HEK293T (cell line): ENCODE results near the gene PLCH2.

ENCODE experiments used
- BHLHE40 ChIP-seq: fragments of 450-650 bp; IDR thresholded peaks from 2 replicates; pipeline ENCODE4 v1.6.1; 2016; ENCODE audit warnings: mild to moderate bottlenecking, moderate library complexity, borderline replicate concordance
- FOXA1 ChIP-seq: fragments of 450-650 bp; IDR thresholded peaks from 2 replicates; pipeline ENCODE4 v1.6.1; 2016; ENCODE audit warnings: mild to moderate bottlenecking
- FOXK2 ChIP-seq: fragments of 450-650 bp; IDR thresholded peaks from 2 replicates; pipeline ENCODE4 v1.6.1; 2016; ENCODE audit warnings: mild to moderate bottlenecking
- FOXM1 ChIP-seq: fragments of 450-650 bp; IDR thresholded peaks from 2 replicates; pipeline ENCODE4 v1.6.1; 2017; ENCODE audit warnings: mild to moderate bottlenecking, borderline replicate concordance
- HDGF ChIP-seq: fragments of 450-650 bp; IDR thresholded peaks from 2 replicates; pipeline ENCODE4 v1.6.1; 2017; ENCODE audit warnings: antibody characterized with exemption, borderline replicate concordance
- NFRKB ChIP-seq: fragments of 450-650 bp; IDR thresholded peaks from 2 replicates; pipeline ENCODE4 v1.6.1; 2016; ENCODE audit warnings: mild to moderate bottlenecking, moderate library complexity
- PKNOX1 ChIP-seq: fragments of 450-650 bp; IDR thresholded peaks from 2 replicates; pipeline ENCODE4 v1.6.1; 2016
- SP1 ChIP-seq: fragments of 450-650 bp; IDR thresholded peaks from 2 replicates; pipeline ENCODE4 v1.6.1; 2017
- SUZ12 ChIP-seq: fragments of 450-650 bp; IDR thresholded peaks from 2 replicates; pipeline ENCODE4 v1.6.1; 2016; ENCODE audit warnings: mild to moderate bottlenecking
- ZNF384 ChIP-seq: fragments of 450-650 bp; IDR thresholded peaks from 2 replicates; pipeline ENCODE4 v1.6.1; 2016

DNA sequence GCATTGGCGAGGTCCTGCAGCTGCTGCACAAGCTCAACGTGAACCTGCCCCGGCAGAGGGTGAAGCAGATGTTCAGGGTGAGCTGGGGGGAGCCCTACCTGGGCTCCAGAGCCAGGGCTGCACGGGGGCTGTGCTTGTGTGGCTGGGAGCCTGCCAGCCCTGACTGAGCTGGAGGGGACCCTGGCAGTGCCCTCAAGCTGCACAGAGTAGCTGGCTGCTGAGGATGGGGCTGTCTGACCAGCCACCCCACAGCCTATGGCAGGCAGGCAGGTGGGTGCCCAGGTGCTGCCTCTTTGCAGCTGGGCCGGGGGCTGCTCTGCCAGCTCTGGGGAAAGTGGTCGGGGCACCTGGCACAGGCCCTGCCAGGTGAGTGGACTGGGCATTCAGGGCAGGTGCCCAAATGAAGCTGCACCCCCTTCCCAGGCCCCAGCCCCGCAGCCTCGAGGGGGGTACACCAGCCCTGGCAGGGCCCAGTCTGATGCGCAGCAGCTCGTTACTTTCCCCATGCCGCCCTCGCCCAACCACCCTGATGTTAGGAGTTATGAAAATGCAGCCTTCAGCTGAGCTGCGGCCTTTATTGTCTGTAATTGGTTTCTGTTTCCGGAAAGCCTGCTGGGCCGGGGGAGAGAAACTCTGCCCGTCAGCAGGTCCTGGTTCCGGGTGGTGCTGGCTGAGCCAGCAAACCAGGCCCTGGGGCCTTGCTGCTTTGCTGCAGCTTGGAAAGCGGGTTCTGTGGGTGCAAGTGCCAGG, 4.3 kb downstream of the PLCH2 start:
- no peak for TF ChIP-seq HDGF
- TF ChIP-seq FOXK2, result no peak
- TF ChIP-seq NFRKB, result no peak
- TF ChIP-seq FOXM1, result no peak
- no peak for TF ChIP-seq SP1
- TF ChIP-seq FOXA1, result no peak
- TF ChIP-seq PKNOX1, result no peak
- TF ChIP-seq SUZ12, result no peak
- TF ChIP-seq ZNF384, result no peak
- TF ChIP-seq BHLHE40, result no peak
